Hepatocyte (in vitro differentiated cells): ENCODE measurements around the gene COL4A2. TPM values are rescaled to one million over a fixed set of nuclear protein-coding genes. Genes with fewer than 3 reads are reported as not detected.
"Not testable (repeated sequence)": the region's sequence is repeated elsewhere in the genome, so short reads cannot be mapped to it uniquely, and the experiment has no call there.

ENCODE experiments used
- DNase-seq: peaks from one replicate; pipeline ENCODE4 v3.0.0-alpha.2; 2016; ENCODE audit warnings: low spot score
- H2AFZ ChIP-seq: fragments of 200-600 bp; sonication (generic); 2 replicates; pipeline ENCODE4 v1.6.0; 2016; ENCODE audit warnings: antibody characterized with exemption, mild to moderate bottlenecking
- H3K27ac ChIP-seq: fragments of 200-600 bp; sonication (generic); 2 replicates; pipeline ENCODE4 v1.5.1; 2016; ENCODE audit warnings: mild to moderate bottlenecking
- H3K27me3 ChIP-seq: fragments of 200-600 bp; sonication (generic); 2 replicates; pipeline ENCODE4 v1.6.1; 2016
- H3K36me3 ChIP-seq: fragments of 200-600 bp; sonication (generic); replicated peaks from 2 replicates; pipeline ENCODE4 v1.5.1; 2016; ENCODE audit warnings: low read depth; ENCODE audit not compliant: insufficient read depth
- H3K4me1 ChIP-seq: fragments of 200-600 bp; sonication (generic); 2 replicates; pipeline ENCODE4 v1.5.1; 2016; ENCODE audit warnings: mild to moderate bottlenecking, moderate library complexity; ENCODE audit not compliant: insufficient read depth
- H3K4me2 ChIP-seq: fragments of 200-600 bp; sonication (generic); 2 replicates; pipeline ENCODE4 v1.6.0; 2016
- H3K4me3 ChIP-seq: fragments of 200-600 bp; sonication (generic); 2 replicates; pipeline ENCODE4 v1.5.1; 2016; ENCODE audit warnings: mild to moderate bottlenecking
- H3K79me2 ChIP-seq: fragments of 200-600 bp; sonication (generic); 2 replicates; pipeline ENCODE4 v1.6.0; 2017; ENCODE audit warnings: mild to moderate bottlenecking
- H3K9me2 ChIP-seq: fragments of 200-600 bp; sonication (generic); replicated peaks from 2 replicates; pipeline ENCODE4 v1.6.0; 2017; ENCODE audit warnings: mild to moderate bottlenecking; ENCODE audit not compliant: insufficient read depth
- H3K9me3 ChIP-seq: fragments of 200-600 bp; sonication (generic); 2 replicates; pipeline ENCODE4 v1.5.1; 2016; ENCODE audit warnings: low read depth, mild to moderate bottlenecking
- H4K20me1 ChIP-seq: fragments of 200-600 bp; sonication (generic); 2 replicates; pipeline ENCODE4 v1.6.0; 2016; ENCODE audit warnings: mild to moderate bottlenecking; ENCODE audit not compliant: insufficient read depth, poor library complexity, severe bottlenecking
- EZH2 ChIP-seq: fragments of 200-600 bp; sonication (generic); IDR thresholded peaks from 2 replicates; pipeline ENCODE4 v1.6.1; 2016; ENCODE audit warnings: antibody characterized with exemption, mild to moderate bottlenecking, borderline replicate concordance
- EZH2phosphoT487 ChIP-seq: fragments of 200-600 bp; sonication (generic); IDR thresholded peaks from one replicate; pipeline ENCODE4 v1.6.1; 2018; ENCODE audit warnings: antibody characterized with exemption, mild to moderate bottlenecking, low read depth, moderate library complexity; ENCODE audit not compliant: unreplicated experiment, severe bottlenecking
- WGBS: methylation state at CpG from one replicate; pipeline ENCODE4 v1.1.6; 2016; ENCODE audit warnings: low lambda C conversion rate; ENCODE audit errors: missing lambda C conversion rate; 5-methylcytosine and 5-hydroxymethylcytosine counted together
- polyA plus RNA-seq: library from polyadenylated mRNA; unstranded; fragments of >200 nt; fragmentation: Nextera tagmentation; extraction: Ambion mirVana; gene quantifications from 2 replicates; pipeline ENCODE4 v1.2.1, GENCODE V29; 2016
- total RNA-seq: library from RNA; depleted of rRNA; stranded (reverse); fragments of >200 nt; gene quantifications from 2 replicates; pipeline ENCODE4 v1.2.3, GENCODE V29; 2014
- TF ChIP-seq, protein P1 (sequence below): fragments of 200-600 bp; sonication (generic); IDR thresholded peaks from 2 replicates; pipeline ENCODE4 v1.5.1; 2016; ENCODE audit warnings: antibody characterized with exemption, mild to moderate bottlenecking; ENCODE audit not compliant: poor library complexity

The COL4A2 gene
- total and polyA plus RNA-seq, 2 experiments from 2014 or later = 171 to 221 TPM

- H3K27me3 ChIP-seq = no peaks in the 10 kb centered on the region
- H2AFZ ChIP-seq = no peak overlapping the region
- no peaks in the 10 kb centered on the region for H4K20me1 ChIP-seq
- H3K9me2 ChIP-seq = no peaks in the 10 kb centered on the region
- 93% methylated on average over 9 of the region's 9 CpGs for WGBS
- no peak for TF ChIP-seq EZH2
- TF ChIP-seq EZH2phosphoT487 = no peak
- TF ChIP-seq, protein P1, sequence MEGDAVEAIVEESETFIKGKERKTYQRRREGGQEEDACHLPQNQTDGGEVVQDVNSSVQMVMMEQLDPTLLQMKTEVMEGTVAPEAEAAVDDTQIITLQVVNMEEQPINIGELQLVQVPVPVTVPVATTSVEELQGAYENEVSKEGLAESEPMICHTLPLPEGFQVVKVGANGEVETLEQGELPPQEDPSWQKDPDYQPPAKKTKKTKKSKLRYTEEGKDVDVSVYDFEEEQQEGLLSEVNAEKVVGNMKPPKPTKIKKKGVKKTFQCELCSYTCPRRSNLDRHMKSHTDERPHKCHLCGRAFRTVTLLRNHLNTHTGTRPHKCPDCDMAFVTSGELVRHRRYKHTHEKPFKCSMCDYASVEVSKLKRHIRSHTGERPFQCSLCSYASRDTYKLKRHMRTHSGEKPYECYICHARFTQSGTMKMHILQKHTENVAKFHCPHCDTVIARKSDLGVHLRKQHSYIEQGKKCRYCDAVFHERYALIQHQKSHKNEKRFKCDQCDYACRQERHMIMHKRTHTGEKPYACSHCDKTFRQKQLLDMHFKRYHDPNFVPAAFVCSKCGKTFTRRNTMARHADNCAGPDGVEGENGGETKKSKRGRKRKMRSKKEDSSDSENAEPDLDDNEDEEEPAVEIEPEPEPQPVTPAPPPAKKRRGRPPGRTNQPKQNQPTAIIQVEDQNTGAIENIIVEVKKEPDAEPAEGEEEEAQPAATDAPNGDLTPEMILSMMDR = no peak
- no peaks in the 10 kb centered on the region for H3K9me3 ChIP-seq
- H3K27ac ChIP-seq = no peak overlapping the region
- no peak overlapping the region for H3K4me2 ChIP-seq
- H3K36me3 ChIP-seq = no peaks in the 10 kb centered on the region
- DNase-seq = no peak
- H3K79me2 ChIP-seq = peaks cover 73% of the 10 kb centered on the region
- no peak overlapping the region for H3K4me3 ChIP-seq
- H3K4me1 ChIP-seq = peaks cover 23% of the 10 kb centered on the region
Observed at GRCh38 chr13:110531671-110532083, 224.6 kb downstream of the COL4A2 start.

DNA sequence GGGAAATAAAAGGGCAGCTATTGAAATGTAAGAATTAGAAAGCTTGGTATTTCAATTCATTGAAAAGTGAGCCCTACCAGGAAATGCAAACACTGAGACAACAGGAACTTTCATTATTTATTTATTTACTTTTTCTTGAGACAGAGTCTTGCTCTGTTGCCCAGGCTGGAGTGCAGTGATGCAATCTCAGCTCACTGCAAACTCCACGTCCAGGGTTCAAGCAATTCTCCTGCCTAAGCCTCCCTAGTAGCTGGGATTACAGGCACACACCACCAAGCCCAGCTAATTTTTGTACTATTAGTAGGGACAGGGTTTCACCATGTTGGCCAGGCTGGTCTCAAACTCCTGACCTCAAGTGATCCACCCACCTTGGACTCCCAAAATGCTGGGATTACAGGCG lies 225.2 kb downstream of the COL4A2 start:
- not testable (repeated sequence) for DNase-seq, H3K9me3 ChIP-seq, H3K36me3 ChIP-seq, H3K27ac ChIP-seq, H3K4me2 ChIP-seq, H3K4me3 ChIP-seq, H2AFZ ChIP-seq, H3K27me3 ChIP-seq, H3K9me2 ChIP-seq, H4K20me1 ChIP-seq
- Histone ChIP-seq H3K4me1 (peaks cover 19% of the 10 kb centered on the region), H3K79me2 (peaks cover 72% of the 10 kb centered on the region)
- 90% methylated on average over 2 of the region's 2 CpGs for WGBS

GRCh38 chr13:110533771-110534670 lies 226.9 kb downstream of the COL4A2 start:
- no peak overlapping the region for H2AFZ ChIP-seq
- H3K4me3 ChIP-seq = no peak overlapping the region
- H3K79me2 ChIP-seq = peaks cover 77% of the 10 kb centered on the region
- H3K4me2 ChIP-seq = no peak overlapping the region
- TF ChIP-seq, protein P1 = no peak
- TF ChIP-seq EZH2phosphoT487 (no peak), EZH2 (no peak)
- H3K36me3 ChIP-seq = no peaks in the 10 kb centered on the region
- H4K20me1 ChIP-seq = no peaks in the 10 kb centered on the region
- no peaks in the 10 kb centered on the region for H3K9me3 ChIP-seq
- 82% methylated on average over 16 of the region's 16 CpGs for WGBS
- no peak overlapping the region for H3K27ac ChIP-seq
- peaks cover 7% of the 10 kb centered on the region for H3K4me1 ChIP-seq
- no peaks in the 10 kb centered on the region for H3K27me3 ChIP-seq
- no peak for DNase-seq
- H3K9me2 ChIP-seq = no peaks in the 10 kb centered on the region

- Histone ChIP-seq H2AFZ (no peak overlapping the region), H3K4me1 (no peaks in the 10 kb centered on the region), H3K4me2 (no peak overlapping the region), H4K20me1 (no peaks in the 10 kb centered on the region), H3K79me2 (peaks cover 86% of the 10 kb centered on the region), H3K9me2 (no peaks in the 10 kb centered on the region), H3K27ac (no peak overlapping the region), H3K9me3 (no peaks in the 10 kb centered on the region), H3K27me3 (no peaks in the 10 kb centered on the region), H3K36me3 (no peaks in the 10 kb centered on the region), H3K4me3 (no peak overlapping the region)
- no peak for DNase-seq
- WGBS = 88% methylated on average over 11 of the region's 11 CpGs
- TF ChIP-seq EZH2 = no peak
- TF ChIP-seq, protein P1 = no peak
- no peak for TF ChIP-seq EZH2phosphoT487
Observed at GRCh38 chr13:110535526-110535925, 228.4 kb downstream of the COL4A2 start.
